Hepatocyte (in vitro differentiated cells): ENCODE measurements around the gene PGM3.

Experiments used
- EZH2phosphoT487 ChIP-seq: fragments of 200-600 bp; sonication (generic); IDR thresholded peaks from one replicate; pipeline ENCODE4 v1.6.1; 2018; ENCODE audit warnings: antibody characterized with exemption, mild to moderate bottlenecking, low read depth, moderate library complexity; ENCODE audit not compliant: unreplicated experiment, severe bottlenecking
- TF ChIP-seq, protein P1 (sequence below): fragments of 200-600 bp; sonication (generic); IDR thresholded peaks from 2 replicates; pipeline ENCODE4 v1.5.1; 2016; ENCODE audit warnings: antibody characterized with exemption, mild to moderate bottlenecking; ENCODE audit not compliant: poor library complexity

DNA sequence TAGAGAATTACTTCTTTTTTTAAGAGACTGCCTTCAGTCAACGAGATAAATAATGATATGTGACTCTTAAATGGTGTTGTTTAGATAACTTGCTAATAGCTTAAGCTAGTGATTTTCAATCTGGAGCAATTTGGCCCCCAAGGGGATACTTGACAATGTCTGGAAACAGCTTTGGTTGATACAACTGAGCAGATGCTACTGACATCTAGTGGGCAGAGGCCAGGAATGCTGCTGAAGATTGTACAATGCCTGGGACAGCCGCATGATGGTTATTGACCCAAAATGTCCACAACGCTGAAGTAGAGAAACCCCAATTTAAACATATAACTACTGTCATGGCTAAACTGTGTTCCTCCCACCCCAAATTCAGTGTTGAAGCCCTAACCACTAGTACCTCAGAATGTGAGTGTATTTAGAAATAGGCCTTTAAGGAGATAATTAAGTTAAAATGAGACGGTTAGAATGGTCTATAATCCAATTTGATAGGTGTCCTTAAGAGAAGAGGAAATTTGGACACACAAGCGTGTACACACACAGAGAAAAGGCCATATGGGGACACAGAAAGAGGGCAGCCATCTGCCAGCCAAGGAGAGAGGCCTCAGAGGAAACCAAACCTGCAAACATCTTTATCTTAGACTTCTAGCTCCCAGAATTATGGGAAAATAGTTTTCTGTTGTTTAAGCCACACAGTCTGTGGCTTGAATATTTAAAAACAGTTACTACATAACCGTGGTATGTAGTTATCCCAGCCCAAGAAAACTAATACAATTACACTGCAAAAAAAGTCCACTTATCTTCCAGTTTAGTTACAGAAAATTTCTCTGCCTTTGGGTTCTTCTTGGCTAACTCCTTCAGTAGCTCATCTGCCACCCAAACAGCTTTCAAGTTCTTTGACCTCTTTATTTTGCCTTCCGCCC lies 22.3 kb upstream of the PGM3 start:
- TF ChIP-seq, protein P1, sequence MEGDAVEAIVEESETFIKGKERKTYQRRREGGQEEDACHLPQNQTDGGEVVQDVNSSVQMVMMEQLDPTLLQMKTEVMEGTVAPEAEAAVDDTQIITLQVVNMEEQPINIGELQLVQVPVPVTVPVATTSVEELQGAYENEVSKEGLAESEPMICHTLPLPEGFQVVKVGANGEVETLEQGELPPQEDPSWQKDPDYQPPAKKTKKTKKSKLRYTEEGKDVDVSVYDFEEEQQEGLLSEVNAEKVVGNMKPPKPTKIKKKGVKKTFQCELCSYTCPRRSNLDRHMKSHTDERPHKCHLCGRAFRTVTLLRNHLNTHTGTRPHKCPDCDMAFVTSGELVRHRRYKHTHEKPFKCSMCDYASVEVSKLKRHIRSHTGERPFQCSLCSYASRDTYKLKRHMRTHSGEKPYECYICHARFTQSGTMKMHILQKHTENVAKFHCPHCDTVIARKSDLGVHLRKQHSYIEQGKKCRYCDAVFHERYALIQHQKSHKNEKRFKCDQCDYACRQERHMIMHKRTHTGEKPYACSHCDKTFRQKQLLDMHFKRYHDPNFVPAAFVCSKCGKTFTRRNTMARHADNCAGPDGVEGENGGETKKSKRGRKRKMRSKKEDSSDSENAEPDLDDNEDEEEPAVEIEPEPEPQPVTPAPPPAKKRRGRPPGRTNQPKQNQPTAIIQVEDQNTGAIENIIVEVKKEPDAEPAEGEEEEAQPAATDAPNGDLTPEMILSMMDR, result peak; percentile 93
- TF ChIP-seq EZH2phosphoT487, result no peak
